Measurements from ENCODE around the gene SRPRB. TPM values are rescaled to one million over a fixed set of nuclear protein-coding genes. Genes with fewer than 3 reads are reported as not detected.

SRPRB gene
- total RNA-seq, 1 donor from 2014 or later: 49.8 TPM

GRCh38 chr3:133865136-133865855 is 59.7 kb downstream of the SRPRB start:
- no peak for DNase-seq (ENCODE audit: low read depth in 2 of 2)

- no peak for DNase-seq (ENCODE audit: low read depth in 2 of 2)
Observed at GRCh38 chr3:133866141-133866540, 60.5 kb downstream of the SRPRB start.

GRCh38 chr3:133868186-133868585 is 62.6 kb downstream of the SRPRB start:
- no peak for DNase-seq (ENCODE audit: low read depth in 2 of 2)

- DNase-seq (ENCODE audit: low read depth in 2 of 2): no peak
Observed at GRCh38 chr3:133868758-133869475, 63.3 kb downstream of the SRPRB start.

GRCh38 chr3:133869586-133869985 is 64.0 kb downstream of the SRPRB start:
- DNase-seq (ENCODE audit: low read depth in 2 of 2): no peak

GRCh38 chr3:133870822-133871221 is 65.2 kb downstream of the SRPRB start:
- no peak for DNase-seq (ENCODE audit: low read depth in 2 of 2)

Other genes starting within 250 kb of the SRPRB start
- 152 and 154 TPM in 2 replicates for gene CDV3, start 232.1 kb upstream of the SRPRB start, total RNA-seq
- gene TOPBP1, start 143.9 kb upstream of the SRPRB start, total RNA-seq: 24.6 and 24.9 TPM in 2 replicates
- gene TF, start 59.4 kb upstream of the SRPRB start, total RNA-seq: 0.13 TPM in 2 replicates
- 0.39 and 1.6 TPM in 2 replicates for gene RAB6B, start 90.1 kb downstream of the SRPRB start, total RNA-seq
- 1.2 and 8.0 TPM in 2 replicates for gene SLCO2A1, start 224.1 kb downstream of the SRPRB start, total RNA-seq